ENCODE data around the gene TMEM101.
A peak's percentile ranks its signal among the peaks of the same experiment; 100 is the strongest.
"Not testable (repeated sequence)": the region's sequence is repeated elsewhere in the genome, so short reads cannot be mapped to it uniquely, and the experiment has no call there.

Gene TMEM101

DNA sequence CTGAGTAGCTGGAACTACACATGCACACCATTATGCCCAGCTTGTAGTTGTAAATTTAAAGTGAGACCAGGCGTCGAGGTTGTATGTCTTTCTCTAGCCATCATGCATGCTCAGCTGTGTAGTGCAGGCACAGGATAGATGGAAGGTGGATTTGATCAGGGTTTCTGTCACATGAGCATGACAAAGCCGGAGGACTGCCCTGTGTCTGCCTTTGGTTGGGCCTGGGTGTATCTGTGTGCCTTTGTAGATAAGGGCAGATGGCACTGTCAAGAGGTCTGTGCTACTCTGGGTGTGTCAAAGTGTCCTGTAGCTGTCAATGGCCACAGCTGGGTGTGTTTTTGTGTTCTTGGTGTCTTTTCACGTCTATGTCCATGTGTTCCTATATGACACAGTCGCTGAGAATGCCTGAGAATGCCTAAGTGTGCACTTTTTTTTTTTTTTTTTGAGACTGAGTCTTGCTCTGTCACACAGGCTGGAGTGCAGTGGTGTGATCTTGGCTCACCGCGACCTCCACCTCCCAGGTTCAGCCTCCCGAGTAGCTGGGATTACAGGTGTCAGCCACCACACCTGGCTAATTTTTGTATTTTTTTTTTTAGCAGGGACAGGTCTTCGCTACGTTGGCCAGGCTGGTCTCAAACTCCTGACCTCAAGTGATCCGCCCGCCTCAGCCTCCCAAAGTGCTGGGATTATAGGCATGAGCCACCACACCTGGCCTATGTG is 14.5 kb downstream of the TMEM101 start:
- Histone ChIP-seq H3K36me3 (replicated peaks) (no peaks in the 10 kb centered on the region), H3K27ac (no peak overlapping the region), H3K4me3 (ENCODE audit: low read depth, low read length) (no peak overlapping the region), H3K27me3 (replicated peaks) (no peaks in the 10 kb centered on the region)
- DNase-seq, result no peak
- in situ Hi-C loops (cut with HindIII; ENCODE audit: low pct_ligation_motif_present, low sequenced_read_pairs), result no loop called here
- TF ChIP-seq, protein P1, sequence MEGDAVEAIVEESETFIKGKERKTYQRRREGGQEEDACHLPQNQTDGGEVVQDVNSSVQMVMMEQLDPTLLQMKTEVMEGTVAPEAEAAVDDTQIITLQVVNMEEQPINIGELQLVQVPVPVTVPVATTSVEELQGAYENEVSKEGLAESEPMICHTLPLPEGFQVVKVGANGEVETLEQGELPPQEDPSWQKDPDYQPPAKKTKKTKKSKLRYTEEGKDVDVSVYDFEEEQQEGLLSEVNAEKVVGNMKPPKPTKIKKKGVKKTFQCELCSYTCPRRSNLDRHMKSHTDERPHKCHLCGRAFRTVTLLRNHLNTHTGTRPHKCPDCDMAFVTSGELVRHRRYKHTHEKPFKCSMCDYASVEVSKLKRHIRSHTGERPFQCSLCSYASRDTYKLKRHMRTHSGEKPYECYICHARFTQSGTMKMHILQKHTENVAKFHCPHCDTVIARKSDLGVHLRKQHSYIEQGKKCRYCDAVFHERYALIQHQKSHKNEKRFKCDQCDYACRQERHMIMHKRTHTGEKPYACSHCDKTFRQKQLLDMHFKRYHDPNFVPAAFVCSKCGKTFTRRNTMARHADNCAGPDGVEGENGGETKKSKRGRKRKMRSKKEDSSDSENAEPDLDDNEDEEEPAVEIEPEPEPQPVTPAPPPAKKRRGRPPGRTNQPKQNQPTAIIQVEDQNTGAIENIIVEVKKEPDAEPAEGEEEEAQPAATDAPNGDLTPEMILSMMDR (IDR thresholded peaks at IDR 0.05; ENCODE audit: low read depth, low read length, missing control alignments), result no peak

DNA sequence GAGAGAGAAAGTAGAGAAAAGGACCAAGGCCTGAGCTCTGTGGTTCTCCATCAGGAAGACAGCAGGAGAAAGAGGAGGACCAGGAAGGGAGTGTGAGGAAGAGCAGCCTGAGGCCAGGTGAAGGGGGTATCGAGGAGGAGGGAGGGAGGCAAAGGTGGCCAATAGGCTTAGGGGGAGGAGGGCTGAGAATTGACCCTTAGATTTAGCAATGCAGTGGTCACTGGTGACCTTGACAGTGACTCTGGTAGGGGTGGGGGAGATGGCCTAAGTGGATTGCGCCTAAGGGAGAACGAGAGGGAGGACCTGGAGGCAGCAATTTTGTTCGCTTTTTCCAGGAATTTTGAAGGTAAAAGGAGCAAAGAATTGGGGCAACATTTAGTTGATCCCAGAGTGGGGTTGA is 15.7 kb downstream of the TMEM101 start:
- TF ChIP-seq, protein P1 (IDR thresholded peaks at IDR 0.05; ENCODE audit: low read depth, low read length, missing control alignments), result no peak
- H3K27me3 ChIP-seq (replicated peaks), result peaks cover 2% of the 10 kb centered on the region
- in situ Hi-C loops (cut with HindIII; ENCODE audit: low pct_ligation_motif_present, low sequenced_read_pairs), result no loop called here

DNA sequence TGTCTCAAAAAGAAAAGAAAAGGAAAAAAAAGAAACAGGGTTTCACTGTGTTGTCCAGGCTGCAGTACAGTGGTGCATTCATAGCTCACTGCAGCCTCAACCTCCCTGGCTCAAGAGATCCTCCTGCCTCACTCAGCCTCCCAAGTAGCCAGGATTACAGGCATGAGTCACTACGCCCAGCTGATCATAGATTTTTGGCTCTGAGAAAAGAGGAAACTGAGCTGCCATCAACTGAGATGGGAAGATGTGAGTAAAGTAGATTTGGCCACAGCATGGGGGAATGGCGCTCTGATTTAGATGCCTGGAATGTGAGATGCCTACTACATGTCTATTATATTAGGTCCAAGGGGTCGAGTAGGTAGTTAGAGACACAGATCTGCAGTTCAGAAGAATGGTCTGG is 16.2 kb downstream of the TMEM101 start:
- TF ChIP-seq, protein P1 (IDR thresholded peaks at IDR 0.05; ENCODE audit: low read depth, low read length, missing control alignments), result no peak
- in situ Hi-C loops (cut with HindIII; ENCODE audit: low pct_ligation_motif_present, low sequenced_read_pairs), result no loop called here
- Histone ChIP-seq H3K4me3 (ENCODE audit: low read depth, low read length) (no peak overlapping the region), H3K36me3 (replicated peaks) (no peaks in the 10 kb centered on the region), H3K27me3 (replicated peaks) (peaks cover 2% of the 10 kb centered on the region), H3K27ac (no peak overlapping the region)
- peak; percentile 50 for DNase-seq

More for the DNA sequence above, 15.7 kb downstream of the TMEM101 start:
- Histone ChIP-seq H3K36me3 (replicated peaks) (no peaks in the 10 kb centered on the region), H3K27ac (no peak overlapping the region), H3K4me3 (ENCODE audit: low read depth, low read length) (no peak overlapping the region)
- DNase-seq, result no peak

DNA sequence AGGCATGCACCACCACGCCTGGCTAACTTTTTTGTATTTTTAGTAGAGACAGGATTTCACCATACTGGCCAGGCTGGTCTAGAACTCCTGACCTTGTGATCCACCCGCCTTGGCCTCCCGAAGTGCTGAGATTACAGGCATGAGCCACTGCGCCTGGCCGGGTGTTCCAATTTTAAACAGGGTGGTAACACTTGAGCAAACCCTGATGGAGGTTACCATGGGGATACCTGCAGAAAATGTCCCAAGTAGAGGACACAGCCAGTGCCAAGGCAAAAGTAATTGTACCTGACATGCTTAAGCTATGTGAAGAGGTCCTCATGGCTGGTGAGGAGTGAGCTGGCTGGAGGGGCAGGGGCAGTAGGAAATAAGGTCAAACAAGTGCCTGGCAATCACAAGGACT is 17.6 kb downstream of the TMEM101 start:
- H3K27me3 ChIP-seq (replicated peaks); in situ Hi-C loops (cut with HindIII; ENCODE audit: low pct_ligation_motif_present, low sequenced_read_pairs); H3K27ac ChIP-seq; H3K36me3 ChIP-seq (replicated peaks); H3K4me3 ChIP-seq (ENCODE audit: low read depth, low read length); DNase-seq: not testable (repeated sequence)

DNA sequence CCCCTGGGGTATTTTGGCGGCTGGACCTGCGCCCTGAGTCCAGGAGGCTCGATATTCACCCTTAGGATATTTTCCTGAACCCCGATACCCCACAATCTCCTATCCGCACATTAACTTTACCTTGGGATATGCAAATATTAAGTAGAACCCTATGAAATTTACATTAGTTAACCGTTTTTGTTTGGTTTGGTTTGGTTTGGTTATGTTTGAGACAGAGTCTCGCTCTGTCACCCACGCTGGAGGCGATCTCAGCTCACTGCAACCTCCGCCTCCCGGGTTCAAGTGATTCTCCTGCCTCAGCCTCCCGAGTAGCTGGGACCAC is 19.7 kb downstream of the TMEM101 start:
- peaks cover 2% of the 10 kb centered on the region for H3K27me3 ChIP-seq (replicated peaks)
- no peak for DNase-seq
- no peak overlapping the region for H3K27ac ChIP-seq
- TF ChIP-seq, protein P1 (IDR thresholded peaks at IDR 0.05; ENCODE audit: low read depth, low read length, missing control alignments), result no peak
- in situ Hi-C loops (cut with HindIII; ENCODE audit: low pct_ligation_motif_present, low sequenced_read_pairs), result no loop called here
- no peaks in the 10 kb centered on the region for H3K36me3 ChIP-seq (replicated peaks)
- H3K4me3 ChIP-seq (ENCODE audit: low read depth, low read length), result no peak overlapping the region

DNA sequence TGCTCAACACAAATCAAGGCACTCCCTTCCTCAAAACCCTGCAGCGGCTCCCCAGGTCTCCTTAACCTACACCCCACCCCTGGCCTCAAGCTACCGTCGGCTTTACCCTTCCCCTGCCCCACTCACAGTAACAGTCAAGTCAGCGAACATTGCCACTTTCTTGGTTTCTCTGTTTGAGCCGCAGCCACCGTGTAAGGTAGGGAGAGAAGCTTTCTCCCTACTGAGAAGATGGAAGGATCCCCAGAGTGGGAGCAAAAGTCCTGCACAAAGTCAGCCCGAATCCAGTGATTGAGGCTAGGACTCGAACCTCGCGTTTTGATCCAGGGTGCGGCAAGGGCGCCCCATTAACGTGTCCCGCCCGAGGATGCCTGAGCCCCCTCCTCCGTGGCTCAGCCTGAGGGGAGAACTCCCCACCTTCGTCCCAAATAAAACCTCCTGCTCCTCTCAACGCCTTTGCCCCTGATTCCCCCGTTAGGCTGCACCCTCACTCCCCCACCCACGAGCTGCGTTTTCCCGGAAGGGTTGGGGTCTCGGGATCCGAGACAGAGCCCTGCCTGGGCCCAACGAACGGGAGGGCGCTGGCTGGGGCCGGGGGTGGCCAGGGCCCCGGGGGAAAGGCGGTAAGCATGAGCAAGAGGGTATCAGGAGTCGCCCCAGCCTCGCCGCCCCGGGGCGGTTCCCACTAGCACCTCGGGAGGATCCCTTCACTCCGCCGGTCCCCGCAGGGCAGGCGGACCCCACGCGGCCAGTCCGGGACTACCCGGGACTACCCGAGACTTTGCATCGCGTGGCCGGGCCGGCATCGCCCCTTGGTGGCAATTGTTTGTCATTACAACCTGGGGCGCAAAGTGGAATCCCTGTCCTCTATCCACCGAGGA is 20.3 kb downstream of the TMEM101 start:
- H3K36me3 ChIP-seq (replicated peaks), result no peaks in the 10 kb centered on the region
- H3K27ac ChIP-seq, result no peak overlapping the region
- H3K27me3 ChIP-seq (replicated peaks), result peaks cover 2% of the 10 kb centered on the region
- in situ Hi-C loops (cut with HindIII; ENCODE audit: low pct_ligation_motif_present, low sequenced_read_pairs), result no loop called here
- H3K4me3 ChIP-seq (ENCODE audit: low read depth, low read length), result peak overlapping the region; percentile 41
- peak; percentile 56 for DNase-seq
- TF ChIP-seq, protein P1 (IDR thresholded peaks at IDR 0.05; ENCODE audit: low read depth, low read length, missing control alignments), result peak; percentile 90
